GM10847 (cell line): Measurements from ENCODE around the gene CALN1.

Experiments
- POLR2A ChIP-seq: IDR thresholded peaks from 2 replicates; pipeline ENCODE4 v1.6.1; 2011; ENCODE audit not compliant: insufficient read length; ENCODE audit errors: extremely low read depth

The CALN1 gene

GRCh38 chr7:71753236-71753635 is 658.9 kb downstream of the CALN1 start:
- no peak for TF ChIP-seq POLR2A

GRCh38 chr7:71752171-71752935 is 659.8 kb downstream of the CALN1 start:
- TF ChIP-seq POLR2A = no peak

- no peak for TF ChIP-seq POLR2A
These were observed 661.8 kb downstream of the CALN1 start for GRCh38 chr7:71750290-71750689.

GRCh38 chr7:71746006-71746405 is 666.1 kb downstream of the CALN1 start:
- TF ChIP-seq POLR2A = no peak

GRCh38 chr7:71740174-71740560 is 672.0 kb downstream of the CALN1 start:
- TF ChIP-seq POLR2A = no peak

GRCh38 chr7:71739520-71740173 is 672.5 kb downstream of the CALN1 start:
- TF ChIP-seq POLR2A = no peak

GRCh38 chr7:71735961-71736556 is 676.1 kb downstream of the CALN1 start:
- no peak for TF ChIP-seq POLR2A

GRCh38 chr7:71733107-71733870 is 678.8 kb downstream of the CALN1 start:
- TF ChIP-seq POLR2A = no peak

GRCh38 chr7:71731740-71732139 is 680.4 kb downstream of the CALN1 start:
- TF ChIP-seq POLR2A = no peak
